MCF 10A (cell line): ENCODE data around the gene CHST5. TPM values are rescaled to one million over a fixed set of nuclear protein-coding genes. Genes with fewer than 3 reads are reported as not detected.

Source experiments
- BruUV-seq: library from RNA; stranded (reverse); fragments of 400-500 nt; replicated peaks from 2 replicates; lab custom pipeline; 2021; lab: Mats Ljungman, UMichigan
- CTCF ChIA-PET: fragments of 300-600 bp; sonication (Branson Sonifier 250); formaldehyde crosslinking; extraction: SDS; loops from one replicate; lab custom pipeline; 2021; ENCODE audit warnings: antibody characterized with exemption, inconsistent platforms; lab: Yijun Ruan, JAX
- POLR2A ChIA-PET: fragments of 300-600, 350-650 bp; sonication (Branson Sonifier 250); formaldehyde crosslinking; extraction: SDS; loops from one replicate; lab custom pipeline; 2020; ENCODE audit warnings: antibody characterized with exemption, inconsistent platforms; lab: Yijun Ruan, JAX
- DNase-seq: peaks from one replicate; pipeline ENCODE4 v3.0.0-alpha.2; 2018; ENCODE audit not compliant: unreplicated experiment
- H3K27ac Mint-ChIP-seq: one replicate; pipeline ENCODE4 v1.8.0; 2022; ENCODE audit warnings: mild to moderate bottlenecking, low read depth, mixed read lengths; ENCODE audit not compliant: unreplicated experiment
- H3K27me3 Mint-ChIP-seq: one replicate; pipeline ENCODE4 v1.8.0; 2022; ENCODE audit warnings: mixed read lengths; ENCODE audit not compliant: insufficient read depth, unreplicated experiment
- H3K36me3 Mint-ChIP-seq: one replicate; pipeline ENCODE4 v1.8.0; 2022; ENCODE audit warnings: mild to moderate bottlenecking, moderate library complexity, mixed read lengths; ENCODE audit not compliant: insufficient read depth, unreplicated experiment
- H3K4me1 Mint-ChIP-seq: one replicate; pipeline ENCODE4 v1.8.0; 2022; ENCODE audit warnings: mixed read lengths; ENCODE audit not compliant: insufficient read depth, unreplicated experiment
- H3K4me3 Mint-ChIP-seq: one replicate; pipeline ENCODE4 v1.8.0; 2022; ENCODE audit warnings: mild to moderate bottlenecking, moderate library complexity, mixed read lengths; ENCODE audit not compliant: unreplicated experiment
- H3K9me3 Mint-ChIP-seq: one replicate; pipeline ENCODE4 v1.8.0; 2022; ENCODE audit warnings: mixed read lengths; ENCODE audit not compliant: unreplicated experiment
- CTCF ChIP-seq: fragments of 200-600 bp; IDR thresholded peaks from one replicate; pipeline ENCODE4 v1.8.0; 2022; ENCODE audit warnings: antibody characterized with exemption, mild to moderate bottlenecking; ENCODE audit not compliant: unreplicated experiment
- intact Hi-C: fragments of 100-400 bp; cut with micrococcal nuclease; formaldehyde crosslinking; loops from 2 replicates; pipeline ENCODE4 v1.14.1; 2022
- total RNA-seq: library from RNA; stranded (reverse); gene quantifications from 2 replicates; pipeline ENCODE4 v1.2.3, GENCODE V29; 2022

Gene CHST5
- total RNA-seq, 1 experiment from 2014 or later = not detected

DNA sequence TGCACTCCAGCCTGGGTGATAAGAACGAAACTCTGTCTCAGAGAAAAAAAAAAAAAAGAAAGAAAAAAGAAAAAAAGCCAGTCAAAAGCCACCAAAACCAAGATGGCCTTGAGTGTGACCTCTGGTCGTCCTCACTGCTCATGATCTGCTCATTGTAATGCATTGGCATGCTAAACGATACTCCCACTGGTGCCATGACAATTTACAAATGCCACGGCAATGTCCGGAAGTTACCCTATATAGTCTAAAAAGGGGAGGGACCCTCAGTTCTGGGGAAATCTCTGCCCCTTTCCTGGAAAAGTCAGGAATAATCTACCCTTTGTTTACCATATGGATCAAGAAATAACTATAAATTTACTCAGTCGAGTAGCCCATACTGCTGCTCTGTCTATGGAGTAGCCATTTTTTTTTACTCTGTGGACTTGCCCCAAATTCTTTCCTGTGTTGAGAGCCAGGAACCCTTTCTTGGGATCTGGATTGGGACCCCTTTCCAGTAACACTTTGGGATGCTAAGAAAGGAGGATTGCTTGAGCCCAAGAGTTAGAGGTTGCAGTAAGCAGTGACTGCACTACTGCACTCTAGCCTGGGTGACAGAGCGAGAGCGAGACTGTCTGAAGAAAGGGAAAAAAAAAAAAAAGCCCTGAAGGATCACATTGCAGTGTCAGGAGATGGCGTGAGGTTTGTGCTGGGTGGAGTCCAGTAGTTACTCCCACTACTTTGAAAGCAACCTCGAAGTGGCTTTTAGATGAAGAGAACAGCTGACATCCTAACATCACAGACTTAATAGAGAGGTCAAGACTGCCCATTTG is 23.9 kb upstream of the CHST5 start:
- Mint-ChIP-seq H3K27ac (no peak overlapping the region), H3K27me3 (peaks cover 13% of the 10 kb centered on the region), H3K4me3 (no peak overlapping the region), H3K9me3 (no peaks in the 10 kb centered on the region), H3K36me3 (no peaks in the 10 kb centered on the region), H3K4me1 (peaks cover 6% of the 10 kb centered on the region)
- no TSS peak for BruUV-seq
- DNase-seq = peak; percentile 28
- CTCF ChIA-PET = interaction anchor here (1.0 to 2.4 kb wide), 3 partner anchors 29 to 94 kb away, joined by 4 to 7 read pairs (median 4); no protein-coding TSS in a partner anchor
- POLR2A ChIA-PET = interaction anchor here (0.6 to 0.8 kb wide), 2 partner anchors 9 to 13 kb away, joined by 3 to 4 read pairs; no protein-coding TSS in a partner anchor
- intact Hi-C loops = no loop called here
- TF ChIP-seq CTCF = no peak

DNA sequence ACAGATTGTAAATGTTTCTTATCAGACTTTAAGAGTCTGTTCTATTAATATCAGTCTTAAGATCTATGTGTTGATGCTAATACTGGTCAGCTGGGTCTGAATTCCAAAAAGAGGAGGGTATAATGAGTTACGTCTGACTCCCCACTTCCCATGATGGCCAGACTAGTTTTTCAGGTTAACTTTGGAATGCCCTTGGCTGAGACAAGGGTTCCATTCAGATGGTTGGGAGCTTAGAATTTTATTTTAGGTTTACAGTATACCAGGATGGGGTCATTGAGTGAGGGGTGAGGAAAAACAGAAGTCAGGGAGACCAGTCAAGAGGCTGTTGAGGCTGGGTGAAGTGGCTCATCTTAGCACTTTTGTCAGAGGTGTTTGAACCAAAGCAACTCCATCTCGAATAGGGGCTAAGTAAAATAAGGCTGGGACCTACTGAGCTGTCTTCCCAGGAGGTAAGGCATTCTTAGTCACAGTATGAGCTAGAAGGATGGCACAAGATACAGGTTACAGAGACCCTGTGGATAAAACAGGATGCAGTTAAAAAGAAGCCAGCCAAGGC is 23.0 kb upstream of the CHST5 start:
- BruUV-seq = no TSS peak
- H3K36me3 Mint-ChIP-seq = no peaks in the 10 kb centered on the region
- TF ChIP-seq CTCF = no peak
- H3K4me1 Mint-ChIP-seq = peaks cover 6% of the 10 kb centered on the region
- H3K27ac Mint-ChIP-seq = no peak overlapping the region
- POLR2A ChIA-PET = no interaction called here
- peaks cover 9% of the 10 kb centered on the region for H3K27me3 Mint-ChIP-seq
- H3K9me3 Mint-ChIP-seq = no peaks in the 10 kb centered on the region
- CTCF ChIA-PET = interaction anchor here (1.0 to 2.4 kb wide), 2 partner anchors 30 to 86 kb away, joined by 4 to 7 read pairs; no protein-coding TSS in a partner anchor
- intact Hi-C loops = no loop called here
- H3K4me3 Mint-ChIP-seq = no peak overlapping the region
- DNase-seq = no peak

GRCh38 chr16:75556431-75556950 is 20.6 kb upstream of the CHST5 start:
- DNase-seq = no peak
- intact Hi-C loops = no loop called here
- Mint-ChIP-seq H3K9me3 (no peaks in the 10 kb centered on the region), H3K27me3 (no peaks in the 10 kb centered on the region), H3K4me1 (peaks cover 6% of the 10 kb centered on the region), H3K4me3 (peak overlapping the region; percentile 85), H3K36me3 (no peaks in the 10 kb centered on the region), H3K27ac (peak overlapping the region; percentile 91)
- no TSS peak for BruUV-seq
- no peak for TF ChIP-seq CTCF
- CTCF ChIA-PET = interaction anchor here (0.6 to 1.6 kb wide), 7 partner anchors 9 to 357 kb away, joined by 3 to 6 read pairs (median 4); partner anchors contain the start of genes ADAT1 and GABARAPL2
- POLR2A ChIA-PET = interaction anchor here (0.5 to 6.2 kb wide), 17 partner anchors 9 to 198 kb away, joined by 3 to 116 read pairs (median 6); partner anchors contain the start of genes ADAT1, CFDP1, GABARAPL2 and KARS1
